ENCODE data around the gene CROT. TPM values are rescaled to one million over a fixed set of nuclear protein-coding genes. Genes with fewer than 3 reads are reported as not detected.

The CROT gene
- total RNA-seq, 6 experiments from 2014 or later: 13.1 to 16.5 (median 14.6) TPM

DNA sequence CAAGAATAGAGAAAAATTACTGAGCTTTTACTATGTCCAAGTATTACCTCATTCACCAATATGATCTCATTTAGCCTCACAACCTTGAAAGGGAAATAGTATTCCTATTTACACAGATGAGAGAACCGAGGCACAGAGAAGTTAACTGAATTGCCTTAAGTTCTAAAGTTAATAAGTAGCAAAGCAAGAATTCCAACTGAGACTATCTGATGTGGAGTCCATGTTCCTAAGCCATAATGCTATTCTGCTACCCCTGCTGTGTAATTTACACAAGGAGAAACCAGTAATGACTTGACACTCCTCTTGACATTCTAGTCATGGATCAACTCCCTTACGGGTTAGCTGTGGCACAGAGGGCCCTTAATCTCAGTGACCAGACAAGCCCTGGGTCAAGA is 69.3 kb downstream of the CROT start:
- Mint-ChIP-seq H3K9me3 (no peaks in the 10 kb centered on the region), H3K4me1 (ENCODE audit: low read depth) (peaks cover 28% of the 10 kb centered on the region), H3K27me3 (ENCODE audit: insufficient read depth) (peaks cover 4% of the 10 kb centered on the region; the same call in 1 of the 2 replicates), H3K4me3 (no peak overlapping the region), H3K27ac (no peak overlapping the region), H3K36me3 (ENCODE audit: low read depth) (no peaks in the 10 kb centered on the region)
- no peak for DNase-seq
- TF ChIP-seq CTCF (IDR thresholded peaks at IDR 0.05): no peak

DNA sequence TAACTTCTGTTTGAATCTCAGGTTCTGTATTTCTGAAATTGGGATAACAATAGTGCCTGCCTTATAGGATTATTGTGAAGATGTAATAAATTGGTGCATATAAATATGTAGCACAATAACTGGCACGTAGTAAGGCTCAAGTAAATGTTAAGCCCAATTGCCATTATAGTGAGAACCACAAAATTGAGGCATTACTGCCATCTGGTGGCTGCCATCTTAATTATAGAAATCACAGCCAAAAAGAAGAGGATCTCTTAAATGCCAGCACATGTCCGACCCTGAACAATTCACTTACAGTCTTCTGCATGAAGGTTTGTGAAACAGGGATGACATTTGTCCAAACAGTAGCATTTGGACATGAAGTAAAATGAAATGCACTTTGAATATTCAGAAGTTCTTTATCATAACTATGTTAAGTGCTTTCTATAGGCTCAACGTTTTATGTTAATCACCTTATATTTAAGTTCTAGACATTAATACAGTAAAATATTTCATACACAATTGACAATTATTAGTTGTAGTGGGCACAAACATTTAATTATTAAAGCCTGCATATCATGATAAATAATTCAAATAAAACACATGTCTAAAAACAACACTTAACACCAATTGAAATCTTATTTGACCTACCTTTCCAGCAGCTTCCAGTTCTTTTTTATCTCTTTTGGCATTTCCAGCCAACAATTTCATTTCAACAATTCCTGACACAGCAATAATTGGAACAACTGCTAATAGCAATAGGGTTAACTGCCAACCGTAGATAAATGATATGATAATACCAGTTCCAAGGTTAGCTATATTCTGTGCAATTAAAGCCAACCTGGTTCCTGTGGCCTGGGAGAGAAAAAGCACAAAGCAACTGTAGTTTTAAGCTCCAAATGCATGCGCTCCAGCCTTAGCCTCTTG is 71.5 kb downstream of the CROT start:
- H3K4me3 Mint-ChIP-seq: no peak overlapping the region
- peak; percentile 69 for DNase-seq
- no peaks in the 10 kb centered on the region for H3K9me3 Mint-ChIP-seq
- peaks cover 5% of the 10 kb centered on the region; the same call in 1 of the 2 replicates for H3K27me3 Mint-ChIP-seq (ENCODE audit: insufficient read depth)
- H3K4me1 Mint-ChIP-seq (ENCODE audit: low read depth): peaks cover 28% of the 10 kb centered on the region
- peak; percentile 91 for TF ChIP-seq CTCF (IDR thresholded peaks at IDR 0.05)
- H3K27ac Mint-ChIP-seq: no peak overlapping the region
- no peaks in the 10 kb centered on the region for H3K36me3 Mint-ChIP-seq (ENCODE audit: low read depth)

DNA sequence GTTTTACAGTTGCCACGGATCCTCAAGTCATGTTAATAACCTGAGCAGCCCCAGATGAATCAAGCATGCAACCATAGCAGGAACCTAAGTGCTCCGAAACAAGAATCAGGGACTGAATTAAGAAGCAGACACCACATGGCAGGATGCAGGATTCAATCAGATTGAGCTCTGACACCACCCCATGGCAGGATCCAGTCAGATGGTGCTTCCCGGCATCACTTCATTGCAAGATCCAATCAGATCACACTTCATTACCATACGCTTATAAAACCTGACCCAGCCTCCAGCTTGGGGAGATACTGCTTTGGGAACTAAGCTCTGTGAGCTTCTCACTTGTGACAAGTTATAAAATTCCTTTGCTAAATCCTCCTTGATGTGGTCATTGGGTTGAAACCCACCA is 74.7 kb downstream of the CROT start:
- DNase-seq: no peak
- Mint-ChIP-seq H3K4me1 (ENCODE audit: low read depth) (peaks cover under 1% of the 10 kb centered on the region), H3K27ac (no peak overlapping the region), H3K27me3 (ENCODE audit: insufficient read depth) (peaks cover 8% of the 10 kb centered on the region), H3K4me3 (no peak overlapping the region), H3K36me3 (ENCODE audit: low read depth) (no peaks in the 10 kb centered on the region), H3K9me3 (no peaks in the 10 kb centered on the region)
- TF ChIP-seq CTCF (IDR thresholded peaks at IDR 0.05): no peak

- no peak overlapping the region for H3K4me3 Mint-ChIP-seq
- no peak for DNase-seq
- H3K36me3 Mint-ChIP-seq (ENCODE audit: low read depth): no peaks in the 10 kb centered on the region
- H3K27me3 Mint-ChIP-seq (ENCODE audit: insufficient read depth): peaks cover 11% of the 10 kb centered on the region
- no peak for TF ChIP-seq CTCF (IDR thresholded peaks at IDR 0.05)
- no peaks in the 10 kb centered on the region for H3K9me3 Mint-ChIP-seq
- no peak overlapping the region for H3K27ac Mint-ChIP-seq
- no peaks in the 10 kb centered on the region for H3K4me1 Mint-ChIP-seq (ENCODE audit: low read depth)
Observed at GRCh38 chr7:87424075-87424474, 78.6 kb downstream of the CROT start.

- Mint-ChIP-seq H3K27me3 (ENCODE audit: insufficient read depth) (peaks cover 9% of the 10 kb centered on the region), H3K4me3 (no peak overlapping the region), H3K4me1 (ENCODE audit: low read depth) (no peaks in the 10 kb centered on the region), H3K9me3 (no peaks in the 10 kb centered on the region), H3K36me3 (ENCODE audit: low read depth) (no peaks in the 10 kb centered on the region), H3K27ac (no peak overlapping the region)
- TF ChIP-seq CTCF (IDR thresholded peaks at IDR 0.05): no peak
- no peak for DNase-seq
Observed at GRCh38 chr7:87426160-87426559, 80.7 kb downstream of the CROT start.

Measured in HFFc6 (cell line).